ENCODE results near the gene LARGE1.

The LARGE1 gene

GRCh38 chr22:33880986-33881385 lies 39.3 kb downstream of the LARGE1 start:
- Histone ChIP-seq H3K4me3 (ENCODE audit: control insufficient read depth in 1 of 7, extremely low read depth in 1 of 7, insufficient read depth in 4 of 7, low read depth in 2 of 7, low read length in 6 of 7) (no peak overlapping the region), H3K36me3 (ENCODE audit: control insufficient read depth in 4 of 4, insufficient read depth in 4 of 4, low read length in 3 of 4) (no peaks in the 10 kb centered on the region), H3K4me1 (ENCODE audit: control extremely low read depth in 1 of 4, control insufficient read depth in 4 of 4, insufficient read depth in 4 of 4, low read length in 3 of 4) (no peaks in the 10 kb centered on the region), H3K9me3 (ENCODE audit: control extremely low read depth in 1 of 5, control insufficient read depth in 4 of 5, insufficient read depth in 2 of 5, low read depth in 1 of 5, low read length in 4 of 5) (no peaks in the 10 kb centered on the region), H3K27ac (ENCODE audit: insufficient read depth in 1 of 2, low read depth in 1 of 2, low read length in 2 of 2, poor library complexity in 1 of 2, severe bottlenecking in 2 of 2) (no peak overlapping the region), H3K27me3 (replicated peaks in 2 of 5; ENCODE audit: control insufficient read depth in 4 of 5, insufficient read depth in 5 of 5, low read length in 4 of 5) (no peaks in the 10 kb centered on the region)
- ChIA-PET CTCF (no interaction called here), POLR2A (no interaction called here)
- no peak for DNase-seq
- WGBS (ENCODE audit: insufficient coverage), result 95% methylated on average over 11 of the region's 11 CpGs

GRCh38 chr22:33879796-33880195 lies 40.5 kb downstream of the LARGE1 start:
- CTCF ChIA-PET, result no interaction called here
- Histone ChIP-seq H3K27me3 (replicated peaks in 2 of 5; ENCODE audit: control insufficient read depth in 4 of 5, insufficient read depth in 5 of 5, low read length in 4 of 5) (no peaks in the 10 kb centered on the region), H3K4me3 (ENCODE audit: control insufficient read depth in 1 of 7, extremely low read depth in 1 of 7, insufficient read depth in 4 of 7, low read depth in 2 of 7, low read length in 6 of 7) (no peak overlapping the region), H3K27ac (ENCODE audit: insufficient read depth in 1 of 2, low read depth in 1 of 2, low read length in 2 of 2, poor library complexity in 1 of 2, severe bottlenecking in 2 of 2) (no peak overlapping the region), H3K9me3 (ENCODE audit: control extremely low read depth in 1 of 5, control insufficient read depth in 4 of 5, insufficient read depth in 2 of 5, low read depth in 1 of 5, low read length in 4 of 5) (no peaks in the 10 kb centered on the region), H3K4me1 (ENCODE audit: control extremely low read depth in 1 of 4, control insufficient read depth in 4 of 4, insufficient read depth in 4 of 4, low read length in 3 of 4) (no peaks in the 10 kb centered on the region), H3K36me3 (ENCODE audit: control insufficient read depth in 4 of 4, insufficient read depth in 4 of 4, low read length in 3 of 4) (no peaks in the 10 kb centered on the region)
- 87% methylated on average over 2 of the region's 4 CpGs for WGBS (ENCODE audit: insufficient coverage)
- POLR2A ChIA-PET, result no interaction called here
- no peak for DNase-seq

- no peak for DNase-seq
- Histone ChIP-seq H3K27ac (ENCODE audit: insufficient read depth in 1 of 2, low read depth in 1 of 2, low read length in 2 of 2, poor library complexity in 1 of 2, severe bottlenecking in 2 of 2) (no peak overlapping the region), H3K4me3 (ENCODE audit: control insufficient read depth in 1 of 7, extremely low read depth in 1 of 7, insufficient read depth in 4 of 7, low read depth in 2 of 7, low read length in 6 of 7) (no peak overlapping the region), H3K27me3 (replicated peaks in 2 of 5; ENCODE audit: control insufficient read depth in 4 of 5, insufficient read depth in 5 of 5, low read length in 4 of 5) (no peaks in the 10 kb centered on the region), H3K36me3 (ENCODE audit: control insufficient read depth in 4 of 4, insufficient read depth in 4 of 4, low read length in 3 of 4) (no peaks in the 10 kb centered on the region), H3K9me3 (ENCODE audit: control extremely low read depth in 1 of 5, control insufficient read depth in 4 of 5, insufficient read depth in 2 of 5, low read depth in 1 of 5, low read length in 4 of 5) (no peaks in the 10 kb centered on the region), H3K4me1 (ENCODE audit: control extremely low read depth in 1 of 4, control insufficient read depth in 4 of 4, insufficient read depth in 4 of 4, low read length in 3 of 4) (no peaks in the 10 kb centered on the region)
- 96% methylated on average over 4 of the region's 6 CpGs for WGBS (ENCODE audit: insufficient coverage)
- ChIA-PET CTCF (no interaction called here), POLR2A (interaction anchor here (0.6 kb wide), 1 partner anchor 342 kb away, joined by 3 read pairs; no protein-coding TSS in a partner anchor)
Measured at GRCh38 chr22:33875316-33875715, 45.0 kb downstream of the LARGE1 start.

GRCh38 chr22:33874206-33874605 lies 46.1 kb downstream of the LARGE1 start:
- DNase-seq, result no peak
- 92% methylated on average over 6 of the region's 7 CpGs for WGBS (ENCODE audit: insufficient coverage)
- Histone ChIP-seq H3K27ac (ENCODE audit: insufficient read depth in 1 of 2, low read depth in 1 of 2, low read length in 2 of 2, poor library complexity in 1 of 2, severe bottlenecking in 2 of 2) (no peak overlapping the region), H3K36me3 (ENCODE audit: control insufficient read depth in 4 of 4, insufficient read depth in 4 of 4, low read length in 3 of 4) (no peaks in the 10 kb centered on the region), H3K27me3 (replicated peaks in 2 of 5; ENCODE audit: control insufficient read depth in 4 of 5, insufficient read depth in 5 of 5, low read length in 4 of 5) (no peaks in the 10 kb centered on the region), H3K9me3 (ENCODE audit: control extremely low read depth in 1 of 5, control insufficient read depth in 4 of 5, insufficient read depth in 2 of 5, low read depth in 1 of 5, low read length in 4 of 5) (no peaks in the 10 kb centered on the region), H3K4me3 (ENCODE audit: control insufficient read depth in 1 of 7, extremely low read depth in 1 of 7, insufficient read depth in 4 of 7, low read depth in 2 of 7, low read length in 6 of 7) (no peak overlapping the region), H3K4me1 (ENCODE audit: control extremely low read depth in 1 of 4, control insufficient read depth in 4 of 4, insufficient read depth in 4 of 4, low read length in 3 of 4) (no peaks in the 10 kb centered on the region)
- ChIA-PET POLR2A (no interaction called here), CTCF (no interaction called here)

- Histone ChIP-seq H3K9me3 (ENCODE audit: control extremely low read depth in 1 of 5, control insufficient read depth in 4 of 5, insufficient read depth in 2 of 5, low read depth in 1 of 5, low read length in 4 of 5) (no peaks in the 10 kb centered on the region), H3K27ac (ENCODE audit: insufficient read depth in 1 of 2, low read depth in 1 of 2, low read length in 2 of 2, poor library complexity in 1 of 2, severe bottlenecking in 2 of 2) (no peak overlapping the region), H3K36me3 (ENCODE audit: control insufficient read depth in 4 of 4, insufficient read depth in 4 of 4, low read length in 3 of 4) (no peaks in the 10 kb centered on the region), H3K27me3 (replicated peaks in 2 of 5; ENCODE audit: control insufficient read depth in 4 of 5, insufficient read depth in 5 of 5, low read length in 4 of 5) (no peaks in the 10 kb centered on the region), H3K4me3 (ENCODE audit: control insufficient read depth in 1 of 7, extremely low read depth in 1 of 7, insufficient read depth in 4 of 7, low read depth in 2 of 7, low read length in 6 of 7) (no peak overlapping the region), H3K4me1 (ENCODE audit: control extremely low read depth in 1 of 4, control insufficient read depth in 4 of 4, insufficient read depth in 4 of 4, low read length in 3 of 4) (no peaks in the 10 kb centered on the region)
- DNase-seq, result no peak
- WGBS (ENCODE audit: insufficient coverage), result 74% methylated on average over 2 of the region's 2 CpGs
- ChIA-PET CTCF (no interaction called here), POLR2A (no interaction called here)
Measured at GRCh38 chr22:33873666-33874065, 46.6 kb downstream of the LARGE1 start.

- 88% methylated on average over 8 of the region's 14 CpGs for WGBS (ENCODE audit: insufficient coverage)
- CTCF ChIA-PET, result no interaction called here
- no peak overlapping the region for H3K4me3 ChIP-seq (ENCODE audit: control insufficient read depth in 1 of 7, extremely low read depth in 1 of 7, insufficient read depth in 4 of 7, low read depth in 2 of 7, low read length in 6 of 7)
- no peaks in the 10 kb centered on the region for H3K4me1 ChIP-seq (ENCODE audit: control extremely low read depth in 1 of 4, control insufficient read depth in 4 of 4, insufficient read depth in 4 of 4, low read length in 3 of 4)
- no peaks in the 10 kb centered on the region for H3K36me3 ChIP-seq (ENCODE audit: control insufficient read depth in 4 of 4, insufficient read depth in 4 of 4, low read length in 3 of 4)
- H3K27me3 ChIP-seq (replicated peaks in 2 of 5; ENCODE audit: control insufficient read depth in 4 of 5, insufficient read depth in 5 of 5, low read length in 4 of 5), result no peaks in the 10 kb centered on the region
- POLR2A ChIA-PET, result no interaction called here
- no peak for DNase-seq
- no peaks in the 10 kb centered on the region for H3K9me3 ChIP-seq (ENCODE audit: control extremely low read depth in 1 of 5, control insufficient read depth in 4 of 5, insufficient read depth in 2 of 5, low read depth in 1 of 5, low read length in 4 of 5)
- H3K27ac ChIP-seq (ENCODE audit: insufficient read depth in 1 of 2, low read depth in 1 of 2, low read length in 2 of 2, poor library complexity in 1 of 2, severe bottlenecking in 2 of 2), result no peak overlapping the region
Measured at GRCh38 chr22:33873186-33873585, 47.1 kb downstream of the LARGE1 start.

GRCh38 chr22:33871935-33872334 lies 48.3 kb downstream of the LARGE1 start:
- ChIA-PET CTCF (interaction anchor here (1.6 kb wide), 1 partner anchor 15 kb away, joined by 3 read pairs; no protein-coding TSS in a partner anchor), POLR2A (no interaction called here)
- Histone ChIP-seq H3K36me3 (ENCODE audit: control insufficient read depth in 4 of 4, insufficient read depth in 4 of 4, low read length in 3 of 4) (no peaks in the 10 kb centered on the region), H3K27me3 (replicated peaks in 2 of 5; ENCODE audit: control insufficient read depth in 4 of 5, insufficient read depth in 5 of 5, low read length in 4 of 5) (no peaks in the 10 kb centered on the region), H3K4me1 (ENCODE audit: control extremely low read depth in 1 of 4, control insufficient read depth in 4 of 4, insufficient read depth in 4 of 4, low read length in 3 of 4) (no peaks in the 10 kb centered on the region), H3K9me3 (ENCODE audit: control extremely low read depth in 1 of 5, control insufficient read depth in 4 of 5, insufficient read depth in 2 of 5, low read depth in 1 of 5, low read length in 4 of 5) (no peaks in the 10 kb centered on the region), H3K4me3 (ENCODE audit: control insufficient read depth in 1 of 7, extremely low read depth in 1 of 7, insufficient read depth in 4 of 7, low read depth in 2 of 7, low read length in 6 of 7) (no peak overlapping the region), H3K27ac (ENCODE audit: insufficient read depth in 1 of 2, low read depth in 1 of 2, low read length in 2 of 2, poor library complexity in 1 of 2, severe bottlenecking in 2 of 2) (no peak overlapping the region)
- WGBS (ENCODE audit: insufficient coverage), result 32% methylated on average over 7 of the region's 8 CpGs
- peak in 2 of 3 donors; percentile 19 to 22 for DNase-seq
